Stimulated activated CD4-positive, alpha-beta T cell treated with anti-CD3 and anti-CD28 coated beads, Interleukin-15, amount 100 ng/mL, for 24 hours (primary cell): ENCODE measurements around the gene SGCG.

Experiments used
- DNase-seq: peaks from one replicate; pipeline ENCODE4 v3.0.0-alpha.2; 2020

The SGCG gene

GRCh38 chr13:23339225-23339624 lies 158.4 kb downstream of the SGCG start:
- DNase-seq: no peak

GRCh38 chr13:23344931-23345595 lies 164.3 kb downstream of the SGCG start:
- no peak for DNase-seq

- DNase-seq: no peak
These were observed 166.8 kb downstream of the SGCG start for GRCh38 chr13:23347601-23348000.

- DNase-seq: no peak
These were observed 167.7 kb downstream of the SGCG start for GRCh38 chr13:23348262-23349127.

- DNase-seq: no peak
These were observed 168.6 kb downstream of the SGCG start for GRCh38 chr13:23349161-23349897.

GRCh38 chr13:23350009-23350408 lies 169.2 kb downstream of the SGCG start:
- no peak for DNase-seq

GRCh38 chr13:23352161-23352560 lies 171.4 kb downstream of the SGCG start:
- no peak for DNase-seq

- DNase-seq: no peak
These were observed 173.7 kb downstream of the SGCG start for GRCh38 chr13:23354520-23354919.

GRCh38 chr13:23356368-23356767 lies 175.6 kb downstream of the SGCG start:
- no peak for DNase-seq

- no peak for DNase-seq
These were observed 176.6 kb downstream of the SGCG start for GRCh38 chr13:23357349-23357748.

- DNase-seq: no peak
These were observed 179.1 kb downstream of the SGCG start for GRCh38 chr13:23359882-23360281.

- no peak for DNase-seq
These were observed 184.9 kb downstream of the SGCG start for GRCh38 chr13:23365652-23366051.

GRCh38 chr13:23367907-23368306 lies 187.1 kb downstream of the SGCG start:
- DNase-seq: no peak

- DNase-seq: no peak
These were observed 191.6 kb downstream of the SGCG start for GRCh38 chr13:23372264-23372906.
